HepG2 (cell line): ENCODE results near the gene RPS14. TPM values are rescaled to one million over a fixed set of nuclear protein-coding genes. Genes with fewer than 3 reads are reported as not detected.

Experiments used
- ATF1 ChIP-seq: IDR thresholded peaks from 2 replicates; pipeline ENCODE4 v1.6.1; 2016; ENCODE audit warnings: mild to moderate bottlenecking, control low read depth
- CREB1 ChIP-seq, 2 experiments: fragments of 450-650 bp in 1 of 2; IDR thresholded peaks; 2 replicates each; pipeline ENCODE4 v1.6.1; 2016 to 2017; ENCODE audit warnings: control low read depth in 1 of 2, mild to moderate bottlenecking in 1 of 2, missing compliant biosample characterization in 1 of 2, missing genetic modification characterization in 1 of 2
- DNMT1 ChIP-seq: sonication (generic); formaldehyde crosslinking; IDR thresholded peaks from 2 replicates; pipeline ENCODE4 v1.5.1; 2020; ENCODE audit warnings: mild to moderate bottlenecking, missing genetic modification reagents
- GABPB1 ChIP-seq: IDR thresholded peaks from 2 replicates; pipeline ENCODE4 v1.6.1; 2016; ENCODE audit warnings: mild to moderate bottlenecking, missing genetic modification reagents, moderate library complexity, missing compliant biosample characterization
- MTF1 ChIP-seq: sonication (generic); formaldehyde crosslinking; IDR thresholded peaks from 2 replicates; pipeline ENCODE4 v1.5.0; 2020; ENCODE audit warnings: missing genetic modification reagents
- NFIB ChIP-seq: sonication (generic); formaldehyde crosslinking; IDR thresholded peaks from 2 replicates; pipeline ENCODE4 v1.9.0; 2021; ENCODE audit warnings: missing genetic modification reagents, mild to moderate bottlenecking, borderline replicate concordance
- NFYB ChIP-seq: sonication (generic); formaldehyde crosslinking; IDR thresholded peaks from 2 replicates; pipeline ENCODE4 v1.4.0; 2020; ENCODE audit warnings: missing genetic modification reagents
- NFYC ChIP-seq: IDR thresholded peaks from 2 replicates; pipeline ENCODE4 v1.6.1; 2016; ENCODE audit warnings: missing genetic modification reagents, missing compliant biosample characterization
- NPAS2 ChIP-seq: sonication (generic); formaldehyde crosslinking; IDR thresholded peaks from 2 replicates; pipeline ENCODE4 v1.8.0; 2022; ENCODE audit warnings: mild to moderate bottlenecking, missing genetic modification reagents, borderline replicate concordance
- STAG1 ChIP-seq: sonication (generic); formaldehyde crosslinking; IDR thresholded peaks from 2 replicates; pipeline ENCODE4 v1.4.0; 2020; ENCODE audit warnings: missing genetic modification reagents
- TBX2 ChIP-seq: sonication (generic); formaldehyde crosslinking; IDR thresholded peaks from 2 replicates; pipeline ENCODE4 v1.5.0; 2020; ENCODE audit warnings: missing genetic modification reagents, mild to moderate bottlenecking, borderline replicate concordance
- TOPORS ChIP-seq: sonication (generic); formaldehyde crosslinking; IDR thresholded peaks from 2 replicates; pipeline ENCODE4 v1.8.0; 2023; ENCODE audit warnings: mild to moderate bottlenecking, missing genetic modification reagents
- ZBTB7B ChIP-seq: sonication (generic); formaldehyde crosslinking; IDR thresholded peaks from 2 replicates; pipeline ENCODE4 v1.4.0; 2020; ENCODE audit warnings: missing genetic modification reagents
- ZNF441 ChIP-seq: sonication (generic); formaldehyde crosslinking; IDR thresholded peaks from 2 replicates; pipeline ENCODE4 v1.7.0; 2021; ENCODE audit warnings: missing genetic modification reagents, borderline replicate concordance
- ZNF510 ChIP-seq: sonication (generic); formaldehyde crosslinking; IDR thresholded peaks from 2 replicates; pipeline ENCODE4 v1.4.0; 2020; ENCODE audit warnings: low read depth, mild to moderate bottlenecking, missing genetic modification reagents
- ZNF552 ChIP-seq: sonication (generic); formaldehyde crosslinking; IDR thresholded peaks from 2 replicates; pipeline ENCODE4 v1.9.0; 2022; ENCODE audit warnings: missing genetic modification reagents, mild to moderate bottlenecking, borderline replicate concordance
- ZNF615 ChIP-seq: sonication (generic); formaldehyde crosslinking; IDR thresholded peaks from 2 replicates; pipeline ENCODE4 v1.5.0; 2020; ENCODE audit warnings: mild to moderate bottlenecking, missing genetic modification reagents, borderline replicate concordance
- ZNF784 ChIP-seq: sonication (generic); formaldehyde crosslinking; IDR thresholded peaks from 2 replicates; pipeline ENCODE4 v1.5.1; 2020; ENCODE audit warnings: missing genetic modification reagents, mild to moderate bottlenecking, borderline replicate concordance
- ZNF788 ChIP-seq: sonication (generic); formaldehyde crosslinking; IDR thresholded peaks from 2 replicates; pipeline ENCODE4 v1.5.0; 2020; ENCODE audit warnings: mild to moderate bottlenecking, missing genetic modification reagents, borderline replicate concordance
- polyA plus RNA-seq, 8 experiments: library from polyadenylated mRNA; depleted of rRNA in 3 of 8; stranded (reverse) in 7 of 8; unstranded in 1 of 8; fragments of >200 nt; fragmentation: Illumina TruSeq in 4 of 8; extraction: Trizol in 4 of 8; gene quantifications; 2 replicates each; pipeline versions ENCODE4 v1.2.1 to v1.2.3, GENCODE V29; 2011 to 2016; ENCODE audit warnings: low read depth in 4 of 8, missing spikeins in 1 of 8, mixed read lengths in 1 of 8; ENCODE audit not compliant: insufficient read depth in 1 of 8
- total RNA-seq, 5 experiments: library from RNA; depleted of rRNA; stranded (reverse); fragments of >200 nt; fragmentation: Illumina TruSeq; extraction: Trizol; gene quantifications; 2 replicates each; pipeline ENCODE4 v1.2.3, GENCODE V29; 2016; ENCODE audit warnings: low read depth in 1 of 5
- TF ChIP-seq, protein P1 (sequence below): sonication (generic); formaldehyde crosslinking; IDR thresholded peaks from 2 replicates; pipeline ENCODE4 v1.4.0; 2020; ENCODE audit warnings: missing genetic modification reagents, borderline replicate concordance
- TF ChIP-seq, protein P2 (sequence below), 2 experiments: fragments of 450-650 bp in 1 of 2; sonication (generic) in 1 of 2; formaldehyde crosslinking; IDR thresholded peaks; 2 replicates each; pipeline versions ENCODE4 v1.5.0 to v1.8.0; 2020 to 2022; ENCODE audit warnings: mild to moderate bottlenecking in 1 of 2, missing genetic modification reagents in 1 of 2
- TF ChIP-seq, protein P3 (sequence below): sonication (generic); formaldehyde crosslinking; IDR thresholded peaks from 2 replicates; pipeline ENCODE4 v1.4.0; 2020; ENCODE audit warnings: missing genetic modification reagents, mild to moderate bottlenecking, borderline replicate concordance

RPS14 gene
- total and polyA plus RNA-seq, 2 of the 13 experiments (the other 11 are each of a cell fraction or from before 2014, with no cell fraction given): 2,116 to 3,295 TPM

DNA sequence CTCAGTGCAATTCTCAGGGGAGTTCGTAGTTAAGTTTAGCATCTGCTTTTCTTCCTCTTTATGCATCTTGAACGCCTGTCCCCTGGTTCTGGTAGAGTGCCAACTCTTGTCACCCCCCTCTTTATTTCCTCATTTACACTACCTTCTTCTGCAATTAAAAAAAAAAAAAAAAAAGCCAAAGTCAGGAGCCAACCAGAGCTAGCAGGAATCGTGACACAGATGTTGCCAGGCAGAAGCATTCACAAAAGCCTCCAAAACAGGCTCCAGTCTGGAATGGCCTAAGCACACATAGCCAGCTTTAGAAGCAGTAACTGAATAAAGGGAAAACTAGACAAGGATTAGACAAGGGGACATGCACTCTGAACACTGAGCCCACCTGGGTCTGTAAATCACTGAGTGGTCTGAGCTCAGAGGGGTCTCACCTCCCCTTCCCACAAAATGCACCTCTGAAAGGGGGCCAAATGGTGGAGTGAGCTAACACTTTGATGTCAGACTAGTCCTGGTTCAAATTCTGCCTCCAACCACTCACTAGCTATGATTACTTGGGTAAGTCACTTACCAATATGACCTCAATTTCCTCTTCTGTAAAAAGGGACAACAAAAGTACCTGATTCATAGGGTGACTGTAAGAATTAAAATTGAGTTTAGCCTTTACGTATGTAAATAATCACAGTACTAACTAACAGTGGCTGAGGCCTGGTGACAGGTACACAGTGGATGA lies 38.9 kb downstream of the RPS14 start (continued):
- no peak for TF ChIP-seq ZNF784
- peak; percentile 93 for TF ChIP-seq ATF1 (CRISPR knock-in tag)
- no peak for TF ChIP-seq STAG1 (CRISPR knock-in tag)
- TF ChIP-seq CREB1 (IDR thresholded peaks at IDR 0.05): peak; percentile 90
- peak; percentile 98 for TF ChIP-seq CREB1 (CRISPR knock-in tag; IDR thresholded peaks at IDR 0.05)
- TF ChIP-seq ZNF441 (CRISPR knock-in tag): no peak
- no peak for TF ChIP-seq ZBTB7B (CRISPR knock-in tag)
- TF ChIP-seq, protein P1, sequence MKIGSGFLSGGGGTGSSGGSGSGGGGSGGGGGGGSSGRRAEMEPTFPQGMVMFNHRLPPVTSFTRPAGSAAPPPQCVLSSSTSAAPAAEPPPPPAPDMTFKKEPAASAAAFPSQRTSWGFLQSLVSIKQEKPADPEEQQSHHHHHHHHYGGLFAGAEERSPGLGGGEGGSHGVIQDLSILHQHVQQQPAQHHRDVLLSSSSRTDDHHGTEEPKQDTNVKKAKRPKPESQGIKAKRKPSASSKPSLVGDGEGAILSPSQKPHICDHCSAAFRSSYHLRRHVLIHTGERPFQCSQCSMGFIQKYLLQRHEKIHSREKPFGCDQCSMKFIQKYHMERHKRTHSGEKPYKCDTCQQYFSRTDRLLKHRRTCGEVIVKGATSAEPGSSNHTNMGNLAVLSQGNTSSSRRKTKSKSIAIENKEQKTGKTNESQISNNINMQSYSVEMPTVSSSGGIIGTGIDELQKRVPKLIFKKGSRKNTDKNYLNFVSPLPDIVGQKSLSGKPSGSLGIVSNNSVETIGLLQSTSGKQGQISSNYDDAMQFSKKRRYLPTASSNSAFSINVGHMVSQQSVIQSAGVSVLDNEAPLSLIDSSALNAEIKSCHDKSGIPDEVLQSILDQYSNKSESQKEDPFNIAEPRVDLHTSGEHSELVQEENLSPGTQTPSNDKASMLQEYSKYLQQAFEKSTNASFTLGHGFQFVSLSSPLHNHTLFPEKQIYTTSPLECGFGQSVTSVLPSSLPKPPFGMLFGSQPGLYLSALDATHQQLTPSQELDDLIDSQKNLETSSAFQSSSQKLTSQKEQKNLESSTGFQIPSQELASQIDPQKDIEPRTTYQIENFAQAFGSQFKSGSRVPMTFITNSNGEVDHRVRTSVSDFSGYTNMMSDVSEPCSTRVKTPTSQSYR (CRISPR knock-in tag): no peak
- TF ChIP-seq NFYC (CRISPR knock-in tag): peak; percentile 82
- TF ChIP-seq ZNF788 (CRISPR knock-in tag): peak; percentile 16; the same call in 1 of the 2 replicates
- TF ChIP-seq, protein P2, sequence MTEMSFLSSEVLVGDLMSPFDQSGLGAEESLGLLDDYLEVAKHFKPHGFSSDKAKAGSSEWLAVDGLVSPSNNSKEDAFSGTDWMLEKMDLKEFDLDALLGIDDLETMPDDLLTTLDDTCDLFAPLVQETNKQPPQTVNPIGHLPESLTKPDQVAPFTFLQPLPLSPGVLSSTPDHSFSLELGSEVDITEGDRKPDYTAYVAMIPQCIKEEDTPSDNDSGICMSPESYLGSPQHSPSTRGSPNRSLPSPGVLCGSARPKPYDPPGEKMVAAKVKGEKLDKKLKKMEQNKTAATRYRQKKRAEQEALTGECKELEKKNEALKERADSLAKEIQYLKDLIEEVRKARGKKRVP (CRISPR knock-in tag; IDR thresholded peaks at IDR 0.05): no peak
- peak; percentile 91 for TF ChIP-seq NFYB (CRISPR knock-in tag)
- no peak for TF ChIP-seq NPAS2 (CRISPR knock-in tag)
- no peak for TF ChIP-seq NFIB (CRISPR knock-in tag)
- TF ChIP-seq ZNF552 (CRISPR knock-in tag): no peak
- TF ChIP-seq GABPB1 (CRISPR knock-in tag): no peak
- TF ChIP-seq TOPORS (CRISPR knock-in tag): no peak
- TF ChIP-seq, protein P3, sequence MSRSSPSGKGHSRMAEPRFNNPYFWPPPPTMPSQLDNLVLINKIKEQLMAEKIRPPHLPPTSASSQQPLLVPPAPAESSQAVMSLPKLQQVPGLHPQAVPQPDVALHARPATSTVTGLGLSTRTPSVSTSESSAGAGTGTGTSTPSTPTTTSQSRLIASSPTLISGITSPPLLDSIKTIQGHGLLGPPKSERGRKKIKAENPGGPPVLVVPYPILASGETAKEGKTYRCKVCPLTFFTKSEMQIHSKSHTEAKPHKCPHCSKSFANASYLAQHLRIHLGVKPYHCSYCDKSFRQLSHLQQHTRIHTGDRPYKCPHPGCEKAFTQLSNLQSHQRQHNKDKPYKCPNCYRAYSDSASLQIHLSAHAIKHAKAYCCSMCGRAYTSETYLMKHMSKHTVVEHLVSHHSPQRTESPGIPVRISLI: peak; percentile 81
- TF ChIP-seq MTF1 (CRISPR knock-in tag): no peak
- no peak for TF ChIP-seq DNMT1
- TF ChIP-seq ZNF510 (CRISPR knock-in tag): no peak
- TF ChIP-seq TBX2: peak; percentile 30; the same call in 1 of the 2 replicates
- no peak for TF ChIP-seq ZNF615 (CRISPR knock-in tag)
